Adrenal gland (tissue), 5 donors: ENCODE data around the gene RAD51B.

Source experiments
- POLR2A ChIP-seq, 2 donors: fragments of 450-650 bp; IDR thresholded peaks; one replicate each; pipeline ENCODE4 v1.6.1; 2017; ENCODE audit warnings: antibody characterized with exemption in 2 of 2, mild to moderate bottlenecking in 2 of 2, moderate library complexity in 1 of 2
- TF ChIP-seq, protein P1 (sequence below), 6 experiments: fragments of 450-650 bp in 4 of 6; fragments of 200-600 bp in 2 of 6; sonication (generic) in 1 of 6; IDR thresholded peaks; 1 replicate in 5 of 6; 2 replicates in 1 of 6; pipeline versions ENCODE4 v1.5.1 to v1.8.0; 2016 to 2021; ENCODE audit warnings: antibody characterized with exemption in 6 of 6, mild to moderate bottlenecking in 2 of 6, moderate library complexity in 1 of 6
- donor health status: DM: no; HTN: no; CAD: no.

DNA sequence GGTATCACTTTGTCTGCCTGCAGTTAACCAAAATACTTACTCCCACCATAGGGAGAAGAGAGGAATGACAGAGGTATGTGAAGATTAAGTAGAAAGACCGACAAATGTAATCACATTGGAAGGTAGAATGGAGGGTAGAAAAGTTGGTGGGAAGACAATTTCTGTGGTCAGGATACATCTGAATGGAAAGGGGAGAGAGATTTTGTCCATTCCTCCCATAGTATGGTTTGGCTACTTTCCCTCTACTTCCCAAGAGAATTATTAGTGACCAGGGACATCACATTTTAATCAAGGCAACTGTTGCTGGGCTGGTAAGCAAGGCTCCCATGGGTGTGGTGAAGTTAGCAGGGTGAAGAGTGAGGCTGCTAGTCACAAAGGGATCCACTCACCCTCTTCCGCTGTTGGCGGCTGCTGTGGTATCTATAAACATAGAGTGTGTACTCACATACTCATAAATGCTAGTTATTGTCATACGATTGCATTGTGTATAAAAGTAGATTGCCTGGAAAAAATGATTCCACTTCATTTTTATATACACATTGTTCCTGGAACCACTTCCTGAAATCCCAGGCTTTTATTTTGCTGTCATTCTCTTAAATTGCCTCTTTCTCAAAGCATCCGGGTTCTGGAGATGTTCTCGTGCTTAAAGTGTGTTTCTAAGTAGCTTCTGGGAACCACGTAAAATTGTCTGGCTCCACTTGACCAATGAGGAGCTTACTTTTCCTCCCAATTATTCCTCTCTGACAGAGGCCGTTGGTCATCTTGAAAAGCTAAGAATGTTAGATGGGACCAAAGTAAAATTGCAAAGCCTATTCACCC, 560.1 kb downstream of the RAD51B start:
- TF ChIP-seq, protein P1, sequence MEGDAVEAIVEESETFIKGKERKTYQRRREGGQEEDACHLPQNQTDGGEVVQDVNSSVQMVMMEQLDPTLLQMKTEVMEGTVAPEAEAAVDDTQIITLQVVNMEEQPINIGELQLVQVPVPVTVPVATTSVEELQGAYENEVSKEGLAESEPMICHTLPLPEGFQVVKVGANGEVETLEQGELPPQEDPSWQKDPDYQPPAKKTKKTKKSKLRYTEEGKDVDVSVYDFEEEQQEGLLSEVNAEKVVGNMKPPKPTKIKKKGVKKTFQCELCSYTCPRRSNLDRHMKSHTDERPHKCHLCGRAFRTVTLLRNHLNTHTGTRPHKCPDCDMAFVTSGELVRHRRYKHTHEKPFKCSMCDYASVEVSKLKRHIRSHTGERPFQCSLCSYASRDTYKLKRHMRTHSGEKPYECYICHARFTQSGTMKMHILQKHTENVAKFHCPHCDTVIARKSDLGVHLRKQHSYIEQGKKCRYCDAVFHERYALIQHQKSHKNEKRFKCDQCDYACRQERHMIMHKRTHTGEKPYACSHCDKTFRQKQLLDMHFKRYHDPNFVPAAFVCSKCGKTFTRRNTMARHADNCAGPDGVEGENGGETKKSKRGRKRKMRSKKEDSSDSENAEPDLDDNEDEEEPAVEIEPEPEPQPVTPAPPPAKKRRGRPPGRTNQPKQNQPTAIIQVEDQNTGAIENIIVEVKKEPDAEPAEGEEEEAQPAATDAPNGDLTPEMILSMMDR (IDR thresholded peaks at IDR 0.05): no peak
- no peak for TF ChIP-seq POLR2A (IDR thresholded peaks at IDR 0.05)
